MM.1S (cell line): ENCODE data around the gene RELL1.

ENCODE experiments used
- EZH2phosphoT487 ChIP-seq: fragments of 300-600 bp; sonication (generic); IDR thresholded peaks from 2 replicates; pipeline ENCODE4 v1.6.1; 2018; ENCODE audit warnings: antibody characterized with exemption, low read length
- TF ChIP-seq, protein P1 (sequence below): fragments of 300-600 bp; sonication (generic); IDR thresholded peaks from 2 replicates; pipeline ENCODE4 v1.5.1; 2016; ENCODE audit warnings: antibody characterized with exemption, low read length, mixed read lengths

DNA sequence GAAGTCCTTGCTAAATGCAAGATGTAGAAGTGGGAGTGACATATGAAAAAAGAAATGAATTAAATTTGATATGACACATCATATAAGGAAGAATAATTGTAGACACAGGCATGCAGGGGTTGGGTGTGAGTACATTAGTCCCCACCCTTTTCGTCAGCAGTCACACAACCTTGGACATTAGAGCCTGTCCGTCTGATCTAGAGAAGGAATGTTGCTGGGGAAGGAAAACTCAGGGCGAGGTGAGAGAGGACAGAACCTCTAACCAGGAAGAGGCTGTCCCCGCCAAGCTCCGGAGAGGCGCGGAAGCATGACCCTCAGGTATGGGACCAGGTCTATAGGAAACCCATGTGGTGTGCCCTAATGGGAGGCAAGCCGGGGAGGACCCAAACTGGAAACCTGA lies 102.1 kb downstream of the RELL1 start:
- TF ChIP-seq, protein P1, sequence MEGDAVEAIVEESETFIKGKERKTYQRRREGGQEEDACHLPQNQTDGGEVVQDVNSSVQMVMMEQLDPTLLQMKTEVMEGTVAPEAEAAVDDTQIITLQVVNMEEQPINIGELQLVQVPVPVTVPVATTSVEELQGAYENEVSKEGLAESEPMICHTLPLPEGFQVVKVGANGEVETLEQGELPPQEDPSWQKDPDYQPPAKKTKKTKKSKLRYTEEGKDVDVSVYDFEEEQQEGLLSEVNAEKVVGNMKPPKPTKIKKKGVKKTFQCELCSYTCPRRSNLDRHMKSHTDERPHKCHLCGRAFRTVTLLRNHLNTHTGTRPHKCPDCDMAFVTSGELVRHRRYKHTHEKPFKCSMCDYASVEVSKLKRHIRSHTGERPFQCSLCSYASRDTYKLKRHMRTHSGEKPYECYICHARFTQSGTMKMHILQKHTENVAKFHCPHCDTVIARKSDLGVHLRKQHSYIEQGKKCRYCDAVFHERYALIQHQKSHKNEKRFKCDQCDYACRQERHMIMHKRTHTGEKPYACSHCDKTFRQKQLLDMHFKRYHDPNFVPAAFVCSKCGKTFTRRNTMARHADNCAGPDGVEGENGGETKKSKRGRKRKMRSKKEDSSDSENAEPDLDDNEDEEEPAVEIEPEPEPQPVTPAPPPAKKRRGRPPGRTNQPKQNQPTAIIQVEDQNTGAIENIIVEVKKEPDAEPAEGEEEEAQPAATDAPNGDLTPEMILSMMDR: no peak
- no peak for TF ChIP-seq EZH2phosphoT487
